ENCODE data around the gene OVCH1.

- TF ChIP-seq CTCF (IDR thresholded peaks at IDR 0.05) (no peak), ZFX (IDR thresholded peaks at IDR 0.05; ENCODE audit: borderline replicate concordance) (no peak)
Measured at GRCh38 chr12:29509503-29509902, 12.0 kb upstream of the OVCH1 start.
